ENCODE data around the gene CEBPA.

The CEBPA gene

DNA sequence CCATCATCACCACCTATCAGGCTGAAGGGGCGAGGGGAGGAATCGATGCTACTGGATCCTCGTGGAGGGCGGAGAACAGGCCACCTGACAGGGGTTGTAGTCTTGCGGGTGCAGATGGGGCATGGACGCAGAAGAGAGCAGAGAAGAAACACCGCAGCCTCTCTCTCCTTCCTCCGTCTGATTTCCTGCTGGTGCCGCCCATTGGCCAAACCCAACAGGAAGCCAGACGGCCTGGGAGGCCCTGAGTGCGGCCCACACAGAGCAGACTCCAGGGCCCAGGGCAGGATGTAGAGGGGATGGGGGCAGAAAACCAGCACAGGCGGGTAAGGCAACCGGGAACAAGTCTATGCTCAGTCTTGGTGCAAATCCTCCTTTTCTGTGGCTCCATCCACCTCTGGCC lies 15.4 kb downstream of the CEBPA start:
- DNase-seq = no peak

DNA sequence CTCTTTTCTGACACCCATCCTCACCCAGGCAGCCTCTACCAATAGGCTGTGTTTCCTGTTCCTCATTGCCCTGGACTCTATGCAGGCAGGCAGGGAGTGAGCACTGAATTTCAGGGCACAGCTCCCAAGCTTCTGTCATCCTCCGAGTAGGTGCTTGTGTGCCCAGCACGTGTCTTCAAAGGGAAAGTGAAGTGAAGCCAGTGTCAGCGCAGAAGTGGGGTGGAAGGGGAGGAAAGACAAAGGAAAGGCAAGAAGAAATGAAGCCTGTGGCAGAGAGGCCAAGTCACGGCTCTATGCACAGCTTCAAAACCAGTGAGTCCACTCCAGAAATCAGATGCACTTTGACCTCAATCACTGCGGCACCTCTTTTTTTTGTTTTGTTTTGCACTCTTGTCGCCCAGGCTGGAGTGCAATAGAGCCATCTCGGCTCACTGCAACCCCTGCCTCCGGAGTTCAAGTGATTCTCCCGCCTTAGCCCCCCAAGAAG lies 16.9 kb downstream of the CEBPA start:
- DNase-seq = no peak

DNA sequence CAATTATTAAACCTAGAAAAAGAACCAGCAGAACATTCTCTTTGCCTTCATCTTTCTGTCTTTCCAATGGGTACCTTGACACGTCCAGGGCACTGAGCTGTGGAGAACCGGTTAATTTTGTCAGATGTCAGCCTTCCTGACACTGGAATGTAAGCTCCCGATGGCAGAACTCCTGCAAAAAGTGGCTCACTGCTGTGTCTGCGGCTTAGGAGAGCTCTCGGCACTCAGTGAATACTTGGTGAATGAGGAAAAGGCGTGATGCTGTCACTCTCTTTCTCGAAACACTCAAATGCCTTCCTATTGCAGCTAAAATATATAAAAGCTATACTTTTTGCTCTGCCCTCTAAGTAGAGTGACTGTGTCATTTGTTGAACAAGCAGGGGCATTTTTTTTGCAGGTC lies 17.6 kb downstream of the CEBPA start:
- no peak for DNase-seq

DNA sequence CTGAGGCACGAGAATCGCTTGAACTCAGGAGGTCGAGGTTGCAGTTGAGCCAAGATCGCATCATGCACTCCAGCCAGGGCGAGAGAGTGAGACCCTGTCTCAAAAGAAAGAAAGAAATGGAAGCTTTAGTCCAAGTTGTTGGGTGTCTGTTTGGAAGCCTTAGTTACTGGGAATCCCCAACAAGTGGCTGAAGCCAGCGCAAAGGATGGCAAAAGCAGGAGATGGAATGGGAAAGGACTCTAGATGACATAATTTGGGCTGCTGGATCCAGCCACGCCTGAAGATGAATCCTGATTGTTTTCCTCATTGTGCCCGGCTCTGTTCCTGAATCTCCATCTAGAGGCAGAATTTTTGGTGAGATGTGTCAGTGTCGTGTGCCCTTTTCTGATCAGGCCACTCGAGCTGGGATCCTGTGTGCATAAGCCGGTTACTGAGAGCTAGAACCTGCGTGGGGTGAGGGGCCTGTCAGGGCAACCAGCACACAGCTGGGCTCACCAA lies 18.1 kb downstream of the CEBPA start:
- no peak for DNase-seq

DNA sequence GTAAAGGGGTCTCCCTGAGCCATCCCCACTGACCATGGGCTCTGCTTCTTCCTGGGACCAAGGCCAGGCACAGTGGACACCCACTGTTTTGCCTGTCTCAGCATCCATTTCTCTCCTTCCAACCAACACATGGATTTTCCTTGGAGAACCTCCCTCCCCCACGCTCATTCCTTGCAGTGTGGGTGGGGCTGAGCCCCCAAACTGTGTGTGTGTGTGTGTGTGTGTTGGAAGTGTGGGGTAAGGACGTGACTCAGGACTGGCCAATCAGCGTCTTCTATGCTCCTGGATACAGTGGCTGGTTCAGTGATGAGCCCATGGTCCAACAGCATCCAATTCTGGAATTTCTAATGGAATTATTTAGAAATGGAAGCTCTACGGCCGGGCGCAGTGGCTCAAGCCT lies 18.7 kb downstream of the CEBPA start:
- DNase-seq = no peak

DNA sequence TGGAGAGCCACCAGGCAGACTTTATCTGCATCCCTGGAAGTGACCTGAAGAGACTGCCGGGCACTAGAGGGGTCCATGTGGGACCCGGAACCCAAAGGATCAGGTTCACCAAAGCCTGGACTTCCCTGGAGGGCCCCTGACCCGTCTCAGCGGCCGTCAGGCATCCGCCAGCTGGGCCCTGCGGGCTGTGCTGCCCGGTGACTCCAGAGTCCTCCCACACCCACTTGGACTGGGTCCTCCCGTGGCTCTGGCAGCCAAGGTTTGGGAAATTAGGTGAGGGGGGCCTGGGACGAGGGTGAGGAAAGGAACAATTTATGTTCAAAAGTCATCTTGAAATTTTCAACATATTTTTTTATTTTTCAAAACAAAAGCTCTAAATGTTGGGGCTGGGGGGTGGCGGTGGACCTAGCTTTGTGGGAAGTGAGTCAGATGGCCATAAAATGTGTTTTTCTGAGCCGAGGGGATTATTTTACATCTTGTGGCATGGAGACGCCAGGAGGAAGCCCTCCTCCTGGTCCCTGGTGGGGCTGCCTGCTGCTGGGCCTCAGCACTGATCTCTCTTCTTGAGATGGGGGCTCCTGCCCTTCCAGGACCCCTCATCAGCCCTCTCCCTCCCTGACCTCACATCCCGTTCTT lies 20.2 kb downstream of the CEBPA start:
- no peak for DNase-seq

DNA sequence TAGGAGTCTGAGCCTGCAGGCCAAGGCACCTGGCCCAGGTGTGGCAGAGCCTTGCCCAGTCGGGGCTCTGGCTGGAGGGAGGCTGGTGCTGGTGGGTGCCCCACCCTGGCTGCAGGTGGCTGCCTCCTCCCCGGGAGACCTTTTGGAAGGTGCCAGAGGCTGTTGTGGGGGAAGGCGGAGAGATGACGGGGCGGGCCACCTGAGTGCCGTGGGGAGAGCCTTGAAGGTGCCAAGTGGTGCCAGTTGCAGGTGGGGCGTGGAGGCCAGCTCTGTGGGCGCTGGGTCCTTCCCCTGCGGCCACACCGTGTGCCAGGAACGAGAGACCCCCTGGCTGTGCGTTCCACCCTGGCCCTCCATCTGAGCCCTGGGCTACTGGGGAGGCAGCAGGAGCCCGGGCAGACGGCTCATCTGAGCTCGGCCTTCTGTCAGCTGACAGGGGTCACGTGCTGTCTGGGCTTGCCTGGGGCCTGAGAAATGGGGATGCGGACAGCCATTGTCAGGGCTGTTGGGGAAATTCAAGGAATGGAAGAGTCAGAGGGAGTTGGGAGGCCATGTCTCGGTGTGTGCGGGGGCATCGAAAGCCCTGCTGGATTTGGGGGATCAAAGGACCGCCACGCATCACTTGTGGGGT lies 20.9 kb downstream of the CEBPA start:
- no peak for DNase-seq

DNA sequence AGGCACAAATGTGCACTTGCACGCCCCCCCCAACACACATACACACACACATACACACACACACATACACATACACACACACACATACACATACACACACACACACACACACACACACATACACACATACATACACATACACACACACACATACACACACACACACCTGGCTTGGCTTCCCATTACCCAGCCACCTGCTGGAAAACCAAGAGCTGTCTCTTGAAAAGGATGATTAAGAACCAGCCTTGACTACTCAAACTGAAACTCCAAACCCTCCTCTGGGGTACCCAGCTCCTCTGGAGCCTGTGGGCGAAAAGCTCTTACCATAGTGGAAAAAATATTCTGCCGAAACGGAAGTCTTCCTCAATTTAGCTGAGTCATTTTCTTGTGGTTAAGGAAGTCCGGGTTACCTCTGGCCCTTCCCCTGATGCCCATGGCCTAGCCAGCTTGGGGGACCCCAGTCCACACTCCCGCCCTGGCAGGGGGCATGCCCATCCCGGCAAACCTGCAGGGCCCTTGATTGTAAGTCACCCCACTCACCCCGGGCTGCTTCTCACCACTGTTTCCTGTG lies 21.9 kb downstream of the CEBPA start:
- no peak for DNase-seq

DNA sequence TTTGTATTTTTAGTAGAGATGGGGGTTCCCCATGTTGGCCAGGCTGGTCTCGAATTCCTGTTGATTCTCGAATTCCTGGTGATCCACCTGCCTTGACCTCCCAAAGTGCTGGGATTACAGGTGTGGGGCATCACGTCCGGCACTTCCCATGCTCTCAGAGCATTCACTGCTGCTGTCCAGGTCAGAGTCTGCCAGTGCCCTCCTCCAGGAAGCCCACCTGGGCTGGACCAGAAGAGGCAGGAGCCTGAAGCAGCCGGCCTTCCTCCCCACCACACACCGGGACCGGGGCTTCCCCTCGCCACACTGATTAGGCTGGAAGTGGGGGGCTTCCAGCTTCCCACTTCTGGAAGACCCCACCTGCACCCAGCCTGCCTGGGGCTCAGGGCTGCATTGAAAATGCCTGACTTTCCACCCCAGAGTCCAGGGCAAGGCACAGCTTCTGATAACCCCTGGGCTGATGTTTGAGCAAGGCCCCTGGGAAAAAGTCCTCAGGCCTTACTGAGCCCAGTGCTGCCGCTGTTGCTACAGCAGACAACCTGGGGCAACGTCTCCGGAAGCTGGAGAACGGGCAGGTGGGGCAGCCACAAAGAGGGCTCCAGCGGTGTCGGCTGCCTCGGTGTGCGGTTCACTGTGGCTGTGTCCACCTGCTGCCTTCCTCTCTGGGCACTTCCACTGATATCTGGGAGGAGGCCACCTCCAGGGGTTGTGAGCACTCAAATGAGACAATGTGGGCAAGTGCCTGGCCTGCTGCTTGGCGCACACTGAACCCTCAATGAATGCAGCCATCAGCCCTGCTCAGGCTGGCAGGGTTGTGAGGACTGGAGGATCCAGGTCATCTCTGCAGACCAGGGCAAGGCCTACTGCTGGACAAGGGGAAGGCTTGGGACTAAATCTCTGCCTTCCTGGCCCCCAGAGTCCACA lies 22.6 kb downstream of the CEBPA start:
- no peak for DNase-seq

DNA sequence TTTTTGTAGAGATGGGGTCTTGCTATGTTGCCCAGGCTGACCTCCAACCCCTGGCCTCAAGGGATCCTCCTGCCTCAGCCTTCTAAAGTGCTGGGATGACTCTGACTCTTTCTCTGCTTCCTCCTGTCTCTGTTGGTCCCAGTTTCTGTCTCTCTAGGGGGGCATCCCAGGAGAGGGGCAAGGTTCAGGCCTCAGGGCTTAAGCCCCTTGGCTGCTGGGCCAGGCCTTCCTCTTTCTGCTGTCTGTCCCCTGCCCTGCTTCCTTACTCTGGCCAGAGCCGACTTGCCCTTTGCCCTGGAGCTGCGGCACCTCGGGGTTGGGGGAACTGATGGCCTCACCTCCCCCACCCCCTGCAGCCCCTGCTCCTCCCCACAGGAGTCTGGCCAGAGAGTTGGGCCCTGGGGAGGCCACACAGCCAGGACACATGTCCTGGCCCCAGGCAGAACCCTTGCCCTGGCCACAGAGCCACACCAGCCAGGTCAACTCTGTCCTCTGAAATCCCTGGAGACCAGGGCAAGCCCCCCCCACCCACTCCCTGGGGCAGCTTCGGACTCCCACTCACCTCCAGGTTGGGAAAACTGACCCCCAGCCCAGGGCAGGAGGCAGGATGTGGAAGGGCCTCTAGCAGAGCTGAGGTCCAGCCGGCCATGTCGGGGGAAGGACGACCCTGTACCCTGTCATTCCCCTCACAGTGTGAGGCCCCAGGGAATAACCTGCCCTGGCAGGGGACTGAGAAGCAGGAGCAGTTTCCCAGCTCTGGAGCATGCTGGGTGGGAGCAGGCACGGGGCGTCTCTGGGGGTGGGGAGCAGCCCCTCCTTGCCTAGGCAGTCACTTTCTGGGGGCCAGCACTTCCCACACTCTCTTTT lies 23.7 kb downstream of the CEBPA start:
- DNase-seq = no peak

DNA sequence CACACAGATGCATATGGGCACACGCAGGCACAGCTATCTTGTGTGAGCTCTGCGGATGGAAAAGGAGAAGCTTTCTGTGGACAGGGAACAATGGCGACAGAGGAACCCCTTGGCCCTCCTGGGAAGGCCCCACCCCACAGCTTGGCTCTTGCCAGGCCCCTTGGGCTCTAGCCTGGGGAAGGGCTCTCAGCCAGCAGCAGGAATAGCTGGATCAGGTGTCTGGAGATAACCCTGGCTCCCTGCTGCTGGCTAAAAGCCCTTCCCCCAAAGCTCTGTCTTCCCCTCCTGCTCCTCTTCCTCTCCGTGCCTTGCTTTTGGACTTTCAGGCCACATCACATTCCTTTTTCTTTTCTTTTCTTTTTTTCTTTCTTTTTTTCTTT lies 24.3 kb downstream of the CEBPA start:
- DNase-seq = no peak

DNA sequence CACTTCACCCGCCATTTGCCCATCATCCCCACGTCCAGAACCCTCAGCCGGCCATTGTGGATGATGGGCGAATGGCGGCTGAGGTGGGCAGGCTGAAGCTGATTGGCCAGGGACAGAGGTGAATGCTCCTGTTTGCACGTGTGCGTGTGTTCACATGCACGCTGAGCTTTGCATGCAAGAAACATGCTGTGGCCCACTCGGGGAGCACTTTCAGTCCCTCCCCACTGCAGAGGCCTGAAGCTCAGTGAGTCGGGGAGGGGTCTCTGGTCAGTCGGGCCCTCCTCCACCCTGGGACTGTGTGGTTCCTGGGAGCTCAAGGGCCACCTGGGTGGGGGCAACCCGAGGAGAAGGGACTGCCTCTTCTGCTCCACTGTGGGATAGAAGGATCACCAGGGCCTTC lies 24.9 kb downstream of the CEBPA start:
- DNase-seq = no peak

DNA sequence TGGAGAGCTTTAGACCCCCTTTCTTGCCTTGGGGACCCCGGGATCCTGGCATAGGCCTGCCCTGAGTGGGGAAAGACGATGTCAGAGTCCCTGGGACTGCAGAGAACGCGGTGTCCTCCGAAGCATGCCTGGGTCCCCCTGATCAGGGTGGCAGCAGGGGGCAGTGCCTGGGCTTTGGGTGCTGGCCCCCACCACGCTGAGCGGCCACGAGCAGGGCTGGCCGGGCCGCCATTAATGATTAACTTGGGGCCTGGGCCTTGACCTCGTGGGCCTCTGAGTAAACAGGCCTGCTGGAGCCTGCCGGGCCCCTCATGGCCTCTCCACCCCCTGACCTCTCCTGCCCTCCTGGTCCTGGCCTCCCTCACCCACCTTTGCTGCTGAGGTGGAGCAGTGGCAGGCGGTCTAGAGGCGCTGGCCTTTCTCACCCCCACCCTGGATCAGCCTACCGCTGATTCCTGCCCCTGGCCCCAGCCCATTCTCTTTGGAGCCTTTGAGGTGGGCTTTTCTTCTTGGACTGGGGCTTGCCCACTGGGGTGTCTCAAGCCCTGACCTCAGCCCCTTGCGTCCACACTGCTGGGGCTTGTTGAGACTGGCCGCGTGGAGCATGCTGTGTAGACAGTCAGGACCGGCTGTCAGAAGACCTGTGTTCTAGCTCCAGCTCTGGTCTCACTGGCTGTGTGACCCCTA lies 26.3 kb downstream of the CEBPA start:
- no peak for DNase-seq

DNA sequence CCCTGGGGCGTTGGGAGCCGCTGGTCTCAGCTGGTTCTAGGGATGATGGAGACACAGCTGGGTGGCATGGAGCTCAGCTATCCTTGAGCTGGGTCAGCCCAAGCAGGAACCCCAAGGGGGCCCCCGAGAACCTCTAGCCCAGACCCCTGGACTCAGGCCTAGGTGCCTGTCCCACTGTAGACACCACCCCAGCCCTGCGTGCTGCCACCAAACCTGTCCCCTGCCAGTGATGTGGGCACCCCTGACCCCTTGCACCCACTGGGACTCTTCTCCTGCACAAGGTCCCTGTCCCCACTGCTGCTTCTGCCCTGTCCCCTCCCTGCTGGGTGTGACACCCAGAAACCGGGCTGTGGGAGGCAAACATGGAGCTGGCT lies 26.8 kb downstream of the CEBPA start:
- no peak for DNase-seq

DNA sequence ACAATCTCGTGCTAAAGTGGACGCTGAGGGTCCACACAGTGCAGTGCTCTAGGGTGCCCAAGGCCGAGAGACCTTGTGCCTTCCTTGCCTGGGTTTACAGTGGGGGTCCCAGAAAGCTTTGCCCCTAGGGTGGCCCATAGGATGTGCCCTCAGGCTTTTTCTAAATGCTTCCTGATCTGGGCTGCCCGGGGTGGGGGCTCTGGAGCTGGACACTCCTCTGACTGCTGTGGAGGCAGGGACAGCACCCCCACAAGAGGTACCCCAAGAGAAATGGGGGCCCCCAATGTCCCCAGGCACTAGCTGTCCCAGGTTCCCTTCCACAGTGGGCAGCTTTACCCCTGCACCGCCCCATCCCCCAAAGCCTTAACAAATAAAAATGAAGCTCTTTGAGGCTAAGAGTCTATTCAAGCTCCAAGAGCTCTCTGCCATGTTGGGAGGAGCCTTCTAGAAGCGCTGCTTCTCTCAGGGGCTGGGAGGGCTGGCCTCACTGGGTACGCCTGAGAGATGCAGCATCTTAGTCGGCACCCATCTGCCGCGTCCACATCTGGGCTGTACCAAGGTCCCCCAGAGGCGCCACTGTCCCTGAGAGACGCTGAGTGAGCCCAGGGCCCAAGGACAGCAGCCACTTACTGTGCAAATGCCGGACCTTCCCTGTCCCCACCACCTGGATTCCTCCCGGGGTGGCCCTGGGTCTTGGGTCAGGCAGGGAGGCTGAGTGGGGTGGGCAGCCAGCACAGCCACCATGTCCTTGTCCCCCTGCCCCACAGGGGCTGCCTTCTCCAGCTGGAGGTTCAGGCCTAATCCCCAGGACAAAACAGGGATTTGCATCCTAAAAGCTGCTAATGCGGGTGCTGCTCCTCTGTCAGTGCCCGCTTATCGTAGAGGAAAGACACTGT lies 27.4 kb downstream of the CEBPA start:
- DNase-seq = no peak

DNA sequence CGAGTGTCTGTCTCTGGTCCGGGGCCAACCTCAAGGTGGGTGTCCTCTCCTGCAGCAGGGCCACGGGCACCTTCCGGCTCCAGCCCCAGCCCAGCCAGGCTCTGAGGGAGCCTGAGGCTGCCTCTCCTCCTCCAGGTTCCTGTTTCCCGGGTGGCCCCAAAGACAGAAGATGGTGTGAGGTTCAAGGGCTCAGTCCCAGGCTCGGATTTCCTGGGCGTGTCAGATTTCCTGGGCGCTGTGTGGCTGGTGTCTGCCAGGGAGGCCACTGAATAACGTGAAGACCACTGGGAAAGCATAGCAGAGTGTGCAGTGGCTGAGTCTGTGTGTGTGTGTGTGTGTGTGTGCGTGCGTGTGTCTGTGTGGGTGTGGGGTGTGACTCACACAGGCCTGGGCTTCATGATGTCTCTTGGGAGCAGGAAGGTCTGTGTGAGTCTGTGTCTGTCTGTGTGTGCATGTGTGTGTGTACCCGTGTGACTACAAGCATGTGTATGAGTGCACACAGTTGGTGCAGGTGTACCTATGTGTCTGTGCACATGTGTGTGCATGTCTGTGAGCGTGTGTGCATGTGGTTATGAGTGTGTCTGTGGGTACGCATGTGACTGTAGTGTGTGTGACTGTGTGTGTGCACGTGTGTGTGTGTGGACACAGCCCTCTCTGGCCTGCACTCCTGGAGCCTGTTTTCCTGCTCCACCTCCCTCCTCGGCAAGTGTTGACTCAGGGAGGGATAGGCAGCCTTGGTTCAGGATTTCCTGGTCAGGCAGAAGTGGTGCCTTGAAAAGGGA lies 28.3 kb downstream of the CEBPA start:
- no peak for DNase-seq

DNA sequence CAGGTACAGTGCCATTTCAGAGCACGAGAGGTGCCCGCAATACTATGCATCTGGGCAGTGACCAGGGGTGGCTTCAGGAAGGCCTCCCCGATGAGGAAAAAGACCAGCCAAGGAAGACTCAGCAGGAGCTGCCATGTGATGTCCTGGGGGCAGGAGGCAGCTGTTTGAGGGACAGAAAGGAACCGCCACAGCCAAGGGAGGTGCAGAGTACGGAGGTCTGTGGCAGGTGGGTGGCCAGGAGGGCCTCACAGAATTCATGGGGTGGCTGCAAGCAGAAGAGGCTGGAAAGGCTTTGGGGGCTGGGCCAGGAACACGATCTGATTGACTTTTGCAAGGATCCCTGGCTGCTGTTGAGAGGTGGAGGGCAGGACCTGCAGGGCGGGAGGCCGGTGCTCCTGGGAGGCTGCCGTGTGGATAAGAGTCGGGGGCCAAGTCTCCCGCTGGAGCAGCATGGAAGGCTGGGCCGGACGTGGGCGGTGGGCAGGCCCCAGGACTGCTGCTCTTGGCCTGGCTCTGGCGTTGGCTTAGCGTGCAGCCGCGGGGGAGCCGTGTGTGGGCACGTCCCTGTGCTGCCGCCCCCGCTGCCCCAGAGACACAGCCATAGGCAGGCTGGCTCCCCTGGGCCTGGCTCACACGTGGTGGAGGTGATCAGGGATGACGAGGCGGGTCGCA lies 29.1 kb downstream of the CEBPA start:
- DNase-seq = no peak

DNA sequence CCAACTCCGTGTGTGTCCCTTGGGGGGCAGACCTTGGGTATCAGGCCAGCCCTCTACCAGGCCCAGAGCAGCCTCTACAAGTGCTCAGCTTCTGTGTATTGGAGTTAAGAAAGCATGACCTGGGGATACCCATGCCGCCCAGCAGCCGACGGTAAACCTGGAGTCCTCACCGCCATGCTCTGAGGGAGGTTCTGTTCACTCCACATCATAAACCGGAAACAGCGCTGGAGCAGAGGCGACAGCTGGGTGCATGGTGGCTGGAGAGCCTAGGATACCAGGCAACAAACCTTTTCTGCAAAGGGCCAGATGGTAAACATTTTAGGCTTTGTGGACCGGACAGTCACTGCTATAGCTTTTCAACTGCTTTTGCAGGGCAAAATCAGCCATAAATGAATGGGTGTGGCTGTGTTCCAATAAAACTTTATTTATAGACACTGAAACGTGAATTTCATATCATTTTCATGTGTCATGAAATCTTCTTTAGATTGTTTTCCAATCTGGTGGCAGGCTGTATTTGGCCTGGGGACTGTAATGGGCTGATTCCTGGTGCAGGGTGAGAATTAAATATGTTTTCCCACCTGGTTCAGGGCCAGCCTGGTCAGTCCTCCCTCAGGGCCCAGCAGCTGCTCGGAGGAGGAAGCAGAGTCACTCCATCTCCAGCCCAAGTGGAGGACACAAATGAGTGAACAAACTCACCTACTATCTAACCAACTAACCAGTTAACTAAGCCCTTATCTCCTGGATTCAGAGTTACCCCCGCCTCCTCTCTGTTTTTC lies 30.9 kb downstream of the CEBPA start:
- no peak for DNase-seq

DNA sequence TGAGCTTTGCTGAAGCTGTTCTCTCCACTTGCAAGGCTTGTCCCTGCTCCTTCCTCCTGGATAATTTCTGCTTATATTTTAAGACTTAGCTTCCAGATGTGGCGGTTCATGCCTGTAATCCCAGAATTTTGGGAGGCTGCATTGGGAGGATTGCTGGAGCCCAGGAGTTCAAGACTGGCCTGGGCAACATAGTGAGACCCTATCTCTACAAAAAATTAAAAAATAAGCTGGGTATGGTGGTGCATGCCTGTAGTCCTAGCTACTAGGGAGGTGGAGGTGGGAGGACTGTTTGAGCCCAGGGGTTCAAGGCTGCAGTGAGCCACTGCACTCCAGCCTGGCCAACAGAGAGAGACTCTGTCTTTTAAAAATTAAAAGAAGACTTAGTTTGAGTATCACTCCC lies 31.6 kb downstream of the CEBPA start:
- no peak for DNase-seq

All from NCI-H446 treated with DMSO at 0.1 percent for 48 hours (cell line).